NCI-H524 (cell line): ENCODE results near the gene UHRF1.
A peak's percentile ranks its signal among the peaks of the same experiment; 100 is the strongest.
"Not testable (repeated sequence)": the region's sequence is repeated elsewhere in the genome, so short reads cannot be mapped to it uniquely, and the experiment has no call there.

ENCODE experiments used
- DNase-seq, 2 experiments: peaks; one replicate each; lab custom pipeline; 2025; lab: John Stamatoyannopoulos, UW

Gene UHRF1

DNA sequence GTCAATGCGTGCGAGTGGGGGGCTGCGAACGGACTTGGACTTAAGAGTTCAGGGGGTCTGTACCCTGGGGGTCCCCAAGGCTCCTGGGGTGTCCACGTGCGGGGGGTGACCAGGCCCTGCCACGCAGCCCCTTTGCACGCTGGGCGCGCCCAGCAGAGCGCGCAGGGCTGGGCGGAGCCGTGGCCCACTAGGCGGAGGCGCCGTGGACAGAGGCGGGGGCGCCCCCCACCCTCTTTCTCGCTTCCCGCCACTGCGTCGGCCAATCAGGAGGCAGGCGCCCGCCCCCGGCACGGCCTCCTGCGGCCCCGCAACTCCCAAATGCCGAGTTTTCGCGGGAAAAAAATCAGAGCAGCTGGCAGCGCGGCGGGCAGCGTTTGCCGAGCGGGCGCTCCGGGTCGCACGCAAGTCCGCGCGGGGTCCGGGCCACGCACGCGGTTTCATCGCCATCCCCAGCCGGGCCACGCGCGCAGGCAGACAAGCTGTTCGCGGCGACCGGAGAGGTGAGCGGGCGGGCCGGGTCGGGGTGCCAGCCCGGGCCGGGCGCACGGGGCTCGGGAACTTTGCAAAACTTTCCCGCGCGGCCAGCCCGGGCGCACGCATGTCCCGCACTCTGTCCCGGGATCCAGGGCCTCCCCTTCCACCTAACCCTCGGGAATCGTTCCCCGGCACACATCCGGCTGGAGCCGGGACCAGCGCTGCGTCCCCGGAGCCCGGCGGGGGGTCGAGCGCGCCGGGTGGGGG lies at the start of gene UHRF1:
Gene UHRF1, plus strand, starts transcription at position 346 of the 741 bp plus-strand sequence. CDS start 1,385 bp downstream, outside the sequence.
- peak; percentile 76 to 89 for DNase-seq

DNA sequence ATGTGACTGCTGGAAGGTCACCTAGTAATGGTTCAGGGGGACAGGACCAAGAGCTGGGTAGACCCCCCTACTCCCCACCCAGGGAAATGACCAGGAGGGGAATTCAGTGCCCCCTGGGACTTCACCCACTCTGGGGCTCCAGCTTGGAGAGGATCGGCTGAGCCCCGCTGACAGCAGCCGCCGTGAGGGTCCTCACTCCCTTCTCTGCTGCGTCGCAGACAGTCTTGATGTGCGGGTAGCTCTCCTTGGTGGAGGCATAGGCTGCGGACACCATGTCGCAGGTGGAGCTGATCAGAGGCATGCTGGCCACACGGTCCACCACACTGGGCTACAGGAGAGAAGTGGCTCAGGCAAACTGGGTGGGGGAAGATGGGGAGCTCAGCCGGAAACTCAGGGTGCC lies 49.6 kb upstream of the UHRF1 start:
- DNase-seq: no peak

DNA sequence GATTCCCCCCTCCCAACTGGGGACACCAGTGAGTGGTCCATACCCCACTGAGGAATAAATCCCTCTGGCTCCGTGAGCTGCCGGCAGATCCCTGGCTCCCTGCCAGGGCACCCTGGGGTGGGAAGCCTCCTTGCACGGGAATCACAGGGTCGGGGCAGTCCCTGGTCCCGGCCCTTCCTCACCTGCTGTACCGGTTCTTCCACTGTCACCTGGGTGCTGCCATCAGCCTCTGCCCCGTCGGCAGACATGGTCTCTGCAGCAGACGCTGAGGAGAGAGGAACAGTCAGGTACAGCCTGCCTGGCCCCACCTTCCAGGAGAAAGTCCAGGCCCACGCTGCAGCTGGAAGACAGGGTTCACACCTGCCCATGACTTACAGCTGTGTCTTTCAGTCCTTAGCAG lies 48.2 kb upstream of the UHRF1 start:
- peak in 1 of 2 experiments; percentile 10 for DNase-seq

DNA sequence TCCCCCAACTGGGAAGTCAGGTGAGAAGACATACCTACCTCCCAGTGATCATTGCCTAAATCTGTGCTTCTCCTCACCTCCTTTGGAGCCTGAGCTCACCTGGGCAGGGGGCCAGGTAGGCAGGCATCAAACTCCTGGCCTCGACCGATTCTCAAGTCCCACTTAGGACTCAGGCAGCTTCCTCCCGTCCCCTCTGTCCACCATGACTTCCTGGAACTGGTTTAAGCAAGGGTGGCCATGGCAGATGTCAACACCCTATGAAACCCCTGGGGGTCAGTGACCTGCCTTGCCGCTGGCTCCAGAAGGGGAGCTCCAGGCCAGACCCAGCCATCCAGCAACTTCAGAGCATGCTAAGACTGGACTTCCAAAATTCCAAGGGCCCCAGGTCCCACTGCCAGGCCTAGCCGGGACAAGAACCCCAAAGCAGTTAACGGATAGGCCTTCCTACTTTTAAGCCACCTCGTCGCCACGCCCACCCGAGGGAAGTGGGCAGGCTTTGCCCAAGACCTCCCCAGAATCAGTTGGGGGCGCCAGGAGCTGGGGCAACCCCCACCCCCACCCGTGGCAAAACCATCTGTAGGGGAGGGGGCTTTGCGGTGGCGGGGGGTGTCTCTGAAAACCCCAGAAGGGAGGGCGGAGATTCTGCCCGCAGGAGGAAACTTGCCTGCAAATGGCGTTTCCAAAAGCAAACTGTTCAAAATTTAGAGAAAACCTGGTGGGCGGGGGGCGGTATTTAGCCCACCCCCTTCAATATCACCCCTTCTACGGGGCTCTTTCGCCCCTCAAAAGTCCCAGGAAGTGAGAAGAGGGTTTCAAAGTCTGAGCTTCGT lies 42.5 kb upstream of the UHRF1 start:
- no peak for DNase-seq

DNA sequence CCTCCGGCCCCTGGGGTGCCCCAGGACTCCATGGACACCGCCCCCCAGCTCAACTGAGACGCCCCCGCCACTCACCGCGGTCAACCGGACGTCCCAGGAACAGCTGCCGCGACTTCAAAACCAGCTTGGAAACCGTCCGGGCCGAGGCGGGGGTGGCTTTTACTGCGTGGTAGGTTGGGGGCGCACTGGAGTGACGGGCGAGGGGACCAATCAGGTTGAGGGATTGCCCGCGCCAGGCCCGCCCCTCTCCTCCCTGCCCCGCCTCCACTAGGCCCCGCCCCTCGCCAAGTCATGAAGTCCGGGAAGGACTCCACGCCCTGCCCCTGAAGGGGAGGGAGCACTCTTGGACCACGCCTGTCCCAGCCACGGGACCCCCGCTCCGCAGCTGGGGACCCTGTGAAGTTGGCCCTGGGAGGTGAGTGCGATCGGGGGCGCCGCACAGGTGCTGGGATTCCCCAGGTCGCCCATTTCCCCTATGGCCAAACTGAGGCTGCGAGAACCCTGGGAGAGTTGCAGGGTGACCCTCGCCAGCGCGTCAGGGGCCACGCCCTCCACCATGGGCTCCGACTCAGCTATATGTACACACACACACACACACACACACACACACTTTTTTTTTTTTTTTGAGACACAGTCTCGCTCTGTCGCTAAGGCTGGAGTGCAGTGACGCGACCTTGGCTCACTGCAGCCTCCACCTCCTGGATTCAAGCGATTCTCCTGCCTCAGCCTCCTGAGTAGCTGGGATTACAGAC lies 41.6 kb upstream of the UHRF1 start, which contains the start of gene PLIN3:
Gene PLIN3, minus strand, starts transcription at position 134 of the 752 bp plus-strand sequence. CDS start 6,273 bp downstream, outside the sequence.
- peak; percentile 51 to 53 for DNase-seq

DNA sequence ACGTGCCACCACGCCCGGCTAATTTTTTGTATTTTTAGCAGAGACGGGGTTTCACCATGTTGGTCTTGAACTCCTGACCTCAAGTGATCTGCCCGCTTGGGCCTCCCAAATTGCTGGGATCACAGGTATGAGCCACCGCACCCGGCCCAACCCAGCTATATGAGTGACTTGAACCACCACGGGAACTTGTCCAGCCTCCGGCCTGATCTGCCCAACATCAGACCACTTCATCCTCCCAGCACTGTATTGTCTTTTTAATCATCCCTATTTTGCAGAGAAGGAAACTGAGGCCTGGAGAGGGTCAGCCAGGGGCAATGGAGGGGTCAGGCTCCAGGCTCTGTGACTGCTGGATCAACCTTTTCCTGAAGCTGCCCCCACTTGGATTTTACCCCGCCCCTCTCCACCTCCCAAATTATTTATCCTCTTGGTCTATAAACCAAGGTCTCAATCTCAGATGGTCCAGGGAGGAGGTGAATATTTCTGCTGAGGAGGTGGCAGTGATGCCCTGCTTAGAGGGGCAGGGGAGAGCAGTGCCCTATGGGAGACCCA lies 40.9 kb upstream of the UHRF1 start:
- DNase-seq: no peak

DNA sequence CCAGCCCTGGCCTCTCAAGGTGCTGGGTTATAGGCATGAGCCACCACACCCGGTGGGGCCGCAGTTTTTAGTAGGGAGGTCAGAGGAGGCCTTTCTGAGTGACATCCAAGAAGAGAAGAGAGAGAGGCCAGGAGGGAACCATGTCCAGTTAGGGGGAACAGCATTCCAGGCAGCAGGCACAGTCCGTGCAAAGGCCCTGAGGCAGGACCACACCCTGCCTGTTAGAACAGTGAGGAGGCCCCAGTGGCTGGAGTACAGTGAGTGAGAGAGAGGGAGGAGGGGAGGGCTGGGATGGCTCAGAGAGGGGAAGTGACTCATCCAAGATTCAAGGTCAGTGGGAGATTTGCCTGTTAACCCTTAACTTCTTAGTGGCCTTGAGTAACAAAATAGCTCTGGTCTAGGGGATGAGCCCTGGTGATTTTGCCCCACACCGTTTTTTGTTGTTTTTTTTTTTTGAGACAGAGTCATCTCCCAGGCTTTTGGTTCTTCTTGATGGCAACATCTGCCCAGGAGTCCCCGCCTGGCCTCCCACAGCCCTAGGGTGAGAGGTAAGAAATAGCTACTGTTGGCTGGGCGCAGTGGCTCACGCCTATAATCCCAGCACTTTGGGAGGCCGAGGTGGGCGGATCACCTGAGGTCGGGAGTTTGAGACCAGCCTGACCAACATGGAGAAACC lies 39.1 kb upstream of the UHRF1 start:
- DNase-seq: no peak

DNA sequence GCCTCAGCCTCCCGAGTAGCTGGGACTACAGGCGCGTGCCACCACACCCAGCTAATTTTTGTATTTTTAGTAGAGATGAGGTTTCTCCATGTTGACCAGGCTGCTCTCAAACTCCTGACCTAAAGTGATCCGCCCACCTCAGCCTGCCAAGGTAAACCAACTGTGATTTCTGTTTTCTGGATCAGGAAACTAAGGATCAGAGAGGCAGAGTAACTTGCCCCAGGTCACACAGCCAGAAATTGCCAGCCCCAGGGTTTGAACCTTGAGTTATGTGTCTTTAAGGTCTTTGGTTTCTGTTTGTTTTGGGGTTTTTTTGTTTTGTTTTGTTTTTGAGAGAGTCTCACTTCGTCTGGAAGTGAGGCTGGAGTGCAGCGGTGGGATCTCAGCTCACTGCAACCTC lies 37.6 kb upstream of the UHRF1 start:
- no peak for DNase-seq

DNA sequence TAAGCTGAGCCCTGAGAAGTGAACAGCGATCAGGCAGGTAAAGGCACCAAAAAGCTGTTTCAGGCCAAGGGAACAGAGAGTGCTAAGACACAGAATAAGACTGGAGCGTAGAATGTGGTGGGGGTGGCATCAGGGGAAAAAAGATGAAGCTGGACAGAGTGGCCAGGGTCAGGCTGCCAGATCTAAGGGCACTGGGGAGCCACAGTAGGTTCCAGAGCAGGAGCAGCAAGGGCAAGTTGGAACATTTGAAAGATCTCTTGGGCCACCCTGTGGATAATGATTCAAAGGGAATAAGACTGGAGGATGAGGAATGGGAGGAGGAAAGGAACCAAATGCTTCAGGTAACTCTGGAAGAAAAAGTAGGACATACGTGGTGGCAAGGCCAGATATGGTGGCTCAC lies 35.4 kb upstream of the UHRF1 start:
- DNase-seq: no peak

DNA sequence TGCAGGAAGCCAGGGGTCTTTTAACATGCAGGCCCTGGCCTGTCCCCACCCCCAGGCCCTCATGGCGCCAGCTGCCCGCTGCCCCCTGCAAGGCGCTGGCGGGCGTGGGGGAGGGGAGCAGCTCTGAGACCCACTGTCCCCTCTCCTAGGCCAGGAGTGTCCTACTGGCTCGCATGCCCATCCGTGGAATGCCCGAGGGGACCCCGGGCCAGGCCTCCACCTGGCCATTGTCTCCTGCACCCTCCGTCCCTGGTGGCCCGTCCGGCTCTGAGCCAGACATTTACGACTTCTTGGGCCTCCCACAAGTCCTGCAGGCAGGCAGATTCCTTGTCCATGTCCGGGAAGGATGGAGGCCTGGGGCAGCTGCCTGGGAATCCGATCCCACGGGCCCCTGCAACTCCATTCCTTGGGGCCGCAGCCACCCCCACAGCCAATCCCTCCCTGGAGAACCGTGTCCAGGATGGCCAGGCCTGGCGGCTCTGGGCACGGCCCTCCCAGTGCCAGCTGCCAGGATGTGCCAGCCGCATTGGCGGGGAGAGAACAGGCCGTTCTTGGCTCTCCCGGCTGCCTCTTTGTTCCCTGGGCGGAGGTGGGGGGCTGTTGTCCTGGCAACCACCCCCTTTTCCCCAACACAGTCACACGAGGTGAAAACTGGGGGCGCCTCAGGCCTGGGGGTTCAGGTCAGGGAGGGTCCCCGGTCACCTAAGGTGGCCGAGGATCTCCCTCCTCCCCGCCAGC lies 31.4 kb upstream of the UHRF1 start:
- no peak for DNase-seq

DNA sequence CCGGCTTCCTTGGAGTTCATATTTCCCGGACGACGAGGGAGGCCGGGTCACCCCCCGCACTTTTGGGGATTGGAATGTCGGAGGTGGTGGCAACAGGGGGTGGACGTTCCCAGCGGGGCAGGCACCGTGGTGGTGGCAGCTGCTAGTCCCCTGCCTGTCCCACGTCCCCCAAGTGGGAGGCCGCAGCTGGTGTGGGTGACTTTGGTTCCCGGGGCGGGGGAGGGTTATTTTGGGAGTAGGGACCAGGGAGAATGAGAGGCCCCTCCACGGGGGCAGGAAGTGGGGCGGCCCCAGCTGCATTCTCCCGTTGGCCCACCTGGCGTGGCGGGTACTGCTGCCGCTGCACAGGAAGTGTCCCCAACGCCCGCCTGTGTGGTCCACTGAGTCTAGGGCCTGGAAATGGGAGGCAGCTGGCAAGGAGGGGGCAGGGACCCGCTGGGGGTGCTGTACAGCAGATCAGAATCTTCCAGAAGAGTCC lies 30.8 kb upstream of the UHRF1 start:
- no peak for DNase-seq

DNA sequence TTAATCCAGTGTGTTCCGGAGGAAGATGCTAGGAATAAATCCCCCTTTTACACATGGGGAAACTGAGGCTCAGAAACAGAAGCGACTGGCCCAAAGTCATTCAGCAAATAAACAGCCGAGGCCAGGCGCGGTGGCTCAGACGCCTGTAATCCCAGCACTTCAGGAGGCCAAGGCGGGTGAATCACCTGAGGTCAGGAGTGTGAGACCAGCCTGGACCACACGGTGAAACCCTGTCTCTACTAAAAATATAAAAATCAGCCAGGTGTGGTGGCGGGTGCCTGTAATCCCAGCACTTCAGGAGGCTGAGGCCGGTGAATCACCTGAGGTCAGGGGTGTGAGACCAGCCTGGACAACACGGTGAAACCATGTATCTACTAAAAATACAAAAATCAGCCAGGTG lies 30.3 kb upstream of the UHRF1 start:
- DNase-seq: no peak

DNA sequence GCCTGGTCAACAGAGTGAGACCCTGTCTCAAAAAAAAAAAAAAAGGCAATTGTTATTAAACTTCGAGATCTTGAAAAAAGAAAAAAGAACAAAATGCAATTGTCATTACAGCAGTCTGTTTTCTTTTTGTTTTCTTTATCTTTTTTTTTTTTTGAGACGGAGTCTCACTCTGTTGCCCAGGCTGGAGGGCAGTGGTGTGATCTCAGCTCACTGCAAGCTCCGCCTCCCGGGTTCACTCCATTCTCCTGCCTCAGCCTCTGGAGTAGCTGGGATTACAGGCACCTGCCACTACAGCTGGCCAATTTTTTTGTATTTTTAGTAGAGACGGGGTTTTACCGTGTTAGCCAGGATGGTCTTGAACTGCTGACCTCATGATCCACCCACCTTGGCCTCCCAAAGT lies 26.4 kb upstream of the UHRF1 start:
- not testable (repeated sequence) for DNase-seq

DNA sequence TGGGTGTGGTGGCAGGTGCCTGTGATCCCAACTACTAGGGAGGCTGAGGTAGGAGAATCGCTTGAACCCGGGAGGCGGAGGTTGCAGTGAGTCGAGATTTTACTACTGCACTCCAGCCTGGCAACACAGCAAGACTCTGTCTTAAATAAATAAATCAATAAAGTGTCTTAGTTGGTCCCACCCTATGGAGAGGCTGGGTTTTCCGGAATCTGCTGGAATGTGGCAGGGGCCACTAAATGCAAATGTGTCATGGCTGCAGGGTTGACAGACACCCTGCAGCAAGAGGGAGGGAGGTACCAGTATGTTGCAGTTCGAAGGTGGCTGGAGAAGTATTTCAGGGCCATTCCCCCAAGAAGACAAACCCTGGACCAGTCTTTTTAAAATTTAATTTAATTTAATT lies 24.3 kb upstream of the UHRF1 start:
- DNase-seq: not testable (repeated sequence)

DNA sequence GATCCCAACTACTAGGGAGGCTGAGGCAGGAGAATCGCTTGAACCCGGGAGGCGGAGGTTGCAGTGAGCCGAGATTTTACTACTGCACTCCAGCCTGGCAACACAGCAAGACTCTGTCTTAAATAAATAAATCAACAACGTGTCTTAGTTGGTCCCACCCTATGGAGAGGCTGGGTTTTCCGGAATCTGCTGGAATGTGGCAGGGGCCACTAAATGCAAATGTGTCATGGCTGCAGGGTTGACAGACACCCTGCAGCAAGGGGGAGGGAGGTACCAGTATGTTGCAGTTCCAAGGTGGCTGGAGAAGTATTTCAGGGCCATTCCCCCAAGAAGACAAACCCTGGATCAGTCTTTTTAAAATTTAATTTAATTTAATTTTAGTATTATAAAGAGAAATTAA lies 21.5 kb upstream of the UHRF1 start:
- not testable (repeated sequence) for DNase-seq

DNA sequence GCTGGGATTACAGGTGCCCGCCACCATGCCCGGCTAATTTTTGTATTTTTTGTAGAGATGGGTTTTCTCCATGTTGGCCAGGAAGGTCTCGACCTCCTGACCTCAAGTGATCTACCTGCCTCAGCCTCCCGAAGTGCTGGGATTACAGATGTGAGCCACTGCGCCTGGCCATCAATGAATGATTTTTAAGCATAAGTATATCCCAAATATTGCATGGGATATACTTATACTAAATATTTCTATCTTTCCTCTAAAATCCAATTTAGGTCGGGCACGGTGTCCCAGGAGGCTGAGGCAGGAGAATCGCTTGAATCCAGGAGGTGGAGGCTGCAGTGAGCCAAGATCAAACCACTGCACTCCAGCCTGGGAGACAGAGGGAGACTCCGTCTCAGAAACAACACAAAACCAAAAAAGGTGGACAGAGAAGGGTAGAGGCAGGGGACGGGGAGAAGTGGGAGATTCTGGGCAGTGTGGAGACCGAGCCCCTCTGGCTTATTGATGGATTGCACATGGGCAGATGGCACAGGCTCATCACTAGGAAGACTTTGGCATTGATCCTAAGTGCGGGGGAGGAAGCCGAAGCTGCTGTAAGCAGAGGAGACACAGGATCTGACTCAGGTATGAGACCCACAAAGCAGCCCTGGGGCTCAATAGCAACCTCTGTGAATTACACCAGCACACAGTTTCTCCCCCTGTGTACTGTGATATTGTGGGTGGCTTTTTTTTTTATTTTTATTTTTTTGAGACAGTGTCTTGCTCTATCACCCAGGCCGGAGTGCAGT lies 20.1 kb upstream of the UHRF1 start:
- DNase-seq: peak in 1 of 2 experiments; percentile 64

DNA sequence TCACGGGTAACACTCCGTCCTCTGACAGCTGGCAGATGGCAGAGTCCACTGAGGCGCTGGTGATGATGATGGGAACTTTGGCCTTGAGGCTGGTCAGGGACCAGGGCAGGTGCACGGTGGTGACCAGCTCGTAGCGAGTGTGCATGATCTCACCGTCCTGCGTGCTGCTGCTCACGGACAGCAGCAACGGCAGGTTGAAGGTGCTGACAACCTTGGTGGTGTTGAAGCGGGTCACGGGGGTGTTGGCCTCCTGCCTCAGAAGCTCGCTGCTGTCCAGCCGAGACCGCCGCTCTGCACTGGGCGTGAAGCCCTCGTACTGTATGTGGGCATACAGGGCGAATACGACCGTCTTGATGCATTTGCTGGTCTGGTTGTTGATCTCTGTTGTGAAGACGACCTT lies 18.2 kb upstream of the UHRF1 start:
- DNase-seq: no peak

DNA sequence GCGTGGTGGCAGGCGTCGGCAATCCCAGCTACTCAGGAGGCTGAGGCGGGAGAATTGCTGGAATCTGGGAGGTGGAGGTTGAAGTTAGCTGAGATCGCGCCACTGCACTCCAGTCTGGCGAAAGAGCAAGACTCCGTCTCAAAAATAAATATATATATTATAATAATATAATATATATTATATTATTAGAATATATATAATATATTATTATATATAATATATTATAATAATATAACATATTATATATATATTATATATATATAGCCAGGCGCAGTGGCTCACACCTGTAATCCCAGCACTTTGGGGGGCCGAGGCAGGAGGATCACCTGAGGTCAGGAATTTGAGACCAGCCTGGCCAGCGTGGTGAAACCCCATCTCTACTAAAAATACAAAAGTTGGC lies 16.3 kb upstream of the UHRF1 start:
- DNase-seq: not testable (repeated sequence)

DNA sequence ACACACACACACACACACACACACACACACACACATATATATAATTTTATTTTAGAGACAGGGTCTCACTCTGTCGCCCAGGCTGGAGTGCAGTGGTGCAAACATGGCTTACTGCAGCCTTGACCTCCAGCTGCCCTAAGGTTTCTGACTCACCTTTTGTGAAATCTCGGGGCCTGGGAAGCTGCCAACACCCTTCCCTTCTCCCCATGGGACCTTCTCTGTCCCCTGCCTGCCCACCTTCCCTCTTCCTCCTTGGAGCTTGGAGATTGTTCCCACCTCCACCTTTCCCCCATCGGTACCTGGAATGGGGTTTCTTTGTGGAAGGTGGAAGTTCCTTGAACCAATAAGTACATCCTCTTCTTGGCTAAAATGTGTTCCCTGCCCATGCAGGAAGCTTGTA lies 12.9 kb upstream of the UHRF1 start:
- no peak for DNase-seq

DNA sequence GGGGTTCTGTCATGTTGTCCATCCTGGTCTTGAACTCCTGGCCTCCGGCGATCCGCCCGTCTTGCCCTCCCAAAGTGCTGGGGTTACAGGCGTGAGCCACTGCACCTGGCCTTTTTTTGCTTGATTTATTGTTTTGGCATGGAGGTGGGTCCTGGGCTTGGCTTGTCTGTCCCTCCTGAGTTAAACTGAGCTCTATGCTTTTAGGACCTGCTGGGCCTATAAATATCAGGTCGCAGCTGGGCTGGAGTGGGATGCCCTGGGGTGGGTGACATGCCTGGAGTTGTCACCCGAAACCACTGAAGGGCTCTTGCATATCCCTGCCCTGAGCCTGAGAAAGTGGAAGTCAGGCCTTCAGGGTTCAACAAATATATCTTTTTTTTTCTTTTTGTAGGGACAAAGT lies 12.2 kb upstream of the UHRF1 start:
- DNase-seq: no peak
